HG03565 (cell line): ENCODE data around the gene MAP2K5.

Experiments
- ATAC-seq: cut with Tn5 transposase; IDR thresholded peaks from one replicate; pipeline ENCODE4 v1.9.1; 2021; ENCODE audit warnings: mild to moderate bottlenecking, moderate library complexity; ENCODE audit not compliant: unreplicated experiment

Gene MAP2K5

DNA sequence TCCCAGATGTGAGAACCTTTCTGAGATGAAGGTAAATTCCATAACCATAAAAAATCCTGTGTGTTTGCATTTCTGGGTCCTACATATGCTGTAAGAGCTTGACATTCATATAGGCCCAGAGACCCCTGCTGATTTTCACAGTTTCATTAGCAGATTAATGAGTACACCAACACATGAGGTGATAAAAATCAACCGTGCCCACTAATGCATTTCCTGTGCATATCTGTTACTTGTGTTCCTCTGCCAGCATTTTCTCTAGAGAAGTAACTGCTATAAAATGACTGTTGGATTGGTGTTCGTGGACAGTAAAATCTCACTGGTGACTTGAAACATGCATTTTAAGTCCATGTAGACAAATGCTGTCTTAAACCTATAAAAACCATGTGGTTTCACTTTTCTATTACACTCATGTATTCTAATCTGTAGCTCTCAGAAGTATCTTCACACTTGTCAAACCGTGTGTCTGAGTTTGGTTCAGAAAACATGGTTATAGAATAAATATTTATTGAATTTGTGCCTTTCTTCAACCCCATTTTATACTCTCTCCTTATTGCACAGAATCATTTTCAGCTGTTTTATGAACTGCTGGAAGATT is 14.6 kb downstream of the MAP2K5 start:
- no peak for ATAC-seq

DNA sequence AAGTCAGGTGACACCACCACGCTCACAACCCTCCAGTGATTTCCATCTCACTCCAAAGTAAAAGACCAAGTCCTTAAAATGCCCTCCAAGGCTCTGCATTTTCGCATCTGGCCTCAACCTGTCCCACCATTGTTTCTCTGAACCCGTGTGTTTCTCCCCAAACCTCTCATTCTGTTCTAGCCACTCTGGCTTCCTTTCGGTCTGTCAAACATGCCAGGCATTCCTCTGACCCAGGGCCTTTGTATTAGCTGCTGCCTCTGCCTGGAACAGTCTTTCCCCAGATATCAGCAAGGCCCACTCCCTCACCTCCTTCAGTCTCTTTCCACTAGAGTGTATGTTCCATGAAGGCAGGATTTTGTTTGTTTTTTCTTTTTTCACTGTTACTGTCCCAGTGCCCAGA is 16.0 kb downstream of the MAP2K5 start:
- no peak for ATAC-seq

DNA sequence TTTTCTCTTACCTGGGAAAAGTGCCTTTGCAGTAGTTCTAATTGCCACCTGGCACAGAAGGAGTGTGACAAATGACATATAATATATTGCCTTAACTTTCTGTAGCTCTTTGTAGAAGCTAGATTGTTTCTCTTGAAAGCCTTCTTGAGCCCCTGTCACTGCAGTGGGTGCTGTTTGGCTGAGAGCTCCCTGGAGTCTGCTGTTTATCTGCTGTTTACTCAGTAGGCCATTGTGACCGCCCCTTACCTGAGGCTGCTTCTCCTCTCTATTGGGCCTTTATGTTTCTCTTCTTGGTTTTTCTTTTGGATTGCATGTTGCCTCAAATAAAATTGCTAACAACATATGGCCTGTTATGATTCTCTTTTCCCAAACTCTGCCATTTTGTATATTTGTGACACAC is 16.7 kb downstream of the MAP2K5 start:
- ATAC-seq: no peak

DNA sequence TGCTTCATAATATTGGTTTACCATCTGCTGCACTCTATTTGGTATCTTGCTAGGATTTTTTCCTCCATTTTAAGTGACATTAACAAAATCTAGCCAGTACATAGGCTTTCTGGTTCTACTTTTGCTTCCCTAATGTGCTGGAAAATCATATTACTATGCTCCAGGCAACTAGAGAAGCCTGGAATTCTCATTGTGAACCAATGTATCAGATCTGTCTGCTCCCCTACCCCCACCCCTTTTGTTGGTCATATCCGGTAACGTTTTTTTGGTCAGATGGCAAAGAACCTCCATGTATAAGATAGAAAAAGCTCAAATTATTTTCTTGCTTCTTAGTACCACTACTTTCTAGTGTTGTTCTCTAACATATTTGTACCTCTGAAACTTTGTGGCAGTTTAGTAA is 17.1 kb downstream of the MAP2K5 start:
- no peak for ATAC-seq

DNA sequence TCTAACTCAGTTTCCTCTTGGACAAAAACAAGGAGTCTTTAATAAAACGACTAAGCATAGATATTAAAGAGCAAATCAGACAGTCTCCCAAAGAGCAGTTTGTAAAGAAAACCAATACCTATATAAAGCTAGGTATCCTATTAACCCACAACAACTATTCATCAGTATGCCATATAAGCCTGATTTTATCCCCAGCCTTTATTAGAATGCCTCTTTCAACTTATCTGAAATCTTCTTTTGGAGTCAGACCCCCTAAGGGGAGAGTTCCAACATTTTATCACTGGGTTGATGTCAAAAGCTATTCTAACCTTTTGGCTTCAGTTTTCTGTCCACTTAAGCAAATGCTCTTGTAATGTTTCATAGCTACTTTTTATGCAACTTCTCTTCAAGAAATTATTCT is 17.8 kb downstream of the MAP2K5 start:
- no peak for ATAC-seq

DNA sequence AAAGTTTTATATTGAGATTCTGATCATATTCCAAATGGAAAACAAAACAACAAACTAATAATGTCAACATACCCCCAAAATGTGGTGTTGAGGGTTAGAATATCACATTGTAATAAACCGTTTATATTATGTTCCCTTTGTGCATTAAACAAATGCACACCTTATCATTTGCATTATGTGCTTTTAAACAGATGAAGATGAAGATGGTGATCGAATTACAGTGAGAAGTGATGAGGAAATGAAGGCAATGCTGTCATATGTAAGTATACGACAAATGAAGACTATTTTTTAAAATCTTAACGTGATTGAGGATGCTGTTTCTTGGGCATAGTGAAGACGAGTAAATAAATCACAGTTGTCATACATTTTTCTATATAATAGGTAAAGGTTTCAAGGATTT is 20.6 kb downstream of the MAP2K5 start:
- no peak for ATAC-seq

DNA sequence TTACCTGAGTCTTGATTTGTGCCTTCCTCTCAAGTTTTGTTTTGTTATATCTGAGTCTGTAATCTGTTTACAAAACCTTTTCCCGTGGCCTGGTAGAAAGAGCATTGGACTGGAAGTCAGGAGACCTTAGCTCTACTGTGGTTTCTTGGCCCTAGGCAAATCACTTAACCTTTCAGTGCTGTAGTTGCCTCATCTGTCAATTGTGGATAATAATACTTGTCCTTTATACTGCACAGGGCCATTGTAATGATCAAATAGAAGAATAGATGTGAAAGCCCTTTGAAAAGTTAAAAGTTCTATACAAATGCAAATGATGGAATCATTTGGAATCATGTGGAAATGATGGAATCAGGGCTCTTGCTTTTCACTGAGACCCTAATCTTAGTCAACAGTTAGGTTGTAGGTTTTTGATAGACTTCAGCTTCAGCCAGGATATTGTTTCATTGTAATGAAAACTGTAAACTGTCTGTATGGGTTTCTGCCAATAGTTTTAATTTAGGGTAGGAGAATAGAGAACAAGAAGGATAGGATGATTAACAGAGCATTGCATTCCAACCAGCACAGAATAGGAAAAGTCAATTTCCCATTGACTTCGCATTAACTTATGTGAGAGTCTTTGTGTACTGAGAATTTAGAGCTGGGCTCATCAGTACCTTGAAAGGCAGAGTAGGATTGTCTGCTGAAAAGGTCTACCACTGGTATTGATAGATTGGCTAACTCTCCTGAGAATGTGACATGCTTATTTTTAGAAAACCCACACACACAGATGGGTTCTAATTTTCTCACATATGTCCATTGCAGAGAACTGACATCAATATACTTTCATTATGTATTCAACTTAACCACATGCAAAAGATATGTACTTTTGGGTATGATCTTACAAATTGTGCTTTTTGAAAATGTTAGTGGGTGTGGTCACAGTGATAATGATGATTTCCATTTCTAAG is 21.8 kb downstream of the MAP2K5 start:
- peak; percentile 94 for ATAC-seq

DNA sequence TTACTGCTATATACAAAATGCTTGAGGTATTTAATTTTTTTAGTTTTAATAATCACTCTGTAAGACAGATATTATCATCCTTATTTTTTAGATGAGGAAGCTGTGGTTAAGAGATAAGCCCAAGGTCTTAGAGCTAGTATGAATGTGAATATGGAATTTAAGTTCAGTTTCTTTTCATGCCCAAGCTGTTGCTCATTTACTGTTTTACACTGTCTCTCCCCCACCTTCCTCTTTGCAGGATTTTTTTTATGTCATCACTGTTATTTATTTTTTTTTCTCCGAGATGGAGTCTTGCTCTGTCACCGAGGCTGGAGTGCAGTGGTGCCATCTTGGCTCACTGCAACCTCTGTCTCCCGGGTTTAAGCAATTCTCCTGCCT is 22.5 kb downstream of the MAP2K5 start:
- peak; percentile 18 for ATAC-seq

DNA sequence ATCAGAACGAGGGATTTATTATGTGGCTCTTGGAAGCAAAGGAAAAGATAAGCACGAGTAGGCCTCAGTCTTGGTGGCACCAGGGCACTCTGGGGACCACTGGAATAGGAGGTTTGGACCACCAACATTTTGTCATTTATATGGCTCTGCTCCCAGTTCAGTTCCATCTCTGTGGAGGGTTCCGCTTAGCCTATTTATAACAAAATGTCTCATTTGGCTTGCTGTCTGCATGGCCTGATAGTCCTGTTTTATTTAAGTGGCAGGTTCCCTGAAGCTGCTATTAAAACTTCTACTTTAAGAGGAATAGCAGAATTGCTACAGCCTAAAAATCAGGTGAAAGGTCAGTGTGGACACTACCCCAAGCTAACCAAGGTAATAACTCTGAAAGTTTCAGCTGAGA is 27.2 kb downstream of the MAP2K5 start:
- ATAC-seq: no peak

DNA sequence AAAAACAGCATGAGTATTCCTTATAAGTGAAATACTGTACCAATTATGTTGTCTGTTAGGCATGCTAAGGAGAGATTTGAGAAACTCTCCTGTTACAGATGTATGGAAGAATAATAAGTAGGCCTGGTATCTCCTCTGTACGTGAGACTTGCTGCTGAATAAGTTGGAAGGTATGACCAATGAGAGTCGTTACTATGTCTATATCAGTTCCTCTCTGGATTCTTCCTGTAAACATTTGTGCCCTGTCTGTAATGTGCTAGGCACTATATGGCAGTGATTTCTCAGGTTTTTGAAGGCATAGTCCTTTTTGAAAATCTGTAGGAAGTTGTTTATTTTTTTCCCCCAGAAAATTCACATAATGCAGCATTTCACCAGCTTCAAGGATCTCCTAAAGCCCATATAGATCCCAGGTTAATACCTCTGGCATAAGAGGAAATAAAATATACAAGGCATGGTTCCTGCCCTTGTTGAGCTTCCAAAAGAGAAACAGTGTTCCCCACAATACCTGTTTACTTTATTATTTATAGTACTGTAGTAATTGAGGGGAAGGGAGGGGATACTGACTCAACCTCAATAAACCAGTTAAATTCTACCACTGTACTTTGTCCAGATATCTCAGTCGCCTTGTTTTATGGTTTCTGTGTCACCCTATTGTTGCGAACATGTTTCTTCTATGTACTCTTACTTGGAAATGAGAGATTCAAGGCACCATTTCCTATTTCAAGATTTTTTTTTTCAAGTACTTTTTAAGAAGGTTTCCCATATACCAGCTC is 28.6 kb downstream of the MAP2K5 start:
- no peak for ATAC-seq

DNA sequence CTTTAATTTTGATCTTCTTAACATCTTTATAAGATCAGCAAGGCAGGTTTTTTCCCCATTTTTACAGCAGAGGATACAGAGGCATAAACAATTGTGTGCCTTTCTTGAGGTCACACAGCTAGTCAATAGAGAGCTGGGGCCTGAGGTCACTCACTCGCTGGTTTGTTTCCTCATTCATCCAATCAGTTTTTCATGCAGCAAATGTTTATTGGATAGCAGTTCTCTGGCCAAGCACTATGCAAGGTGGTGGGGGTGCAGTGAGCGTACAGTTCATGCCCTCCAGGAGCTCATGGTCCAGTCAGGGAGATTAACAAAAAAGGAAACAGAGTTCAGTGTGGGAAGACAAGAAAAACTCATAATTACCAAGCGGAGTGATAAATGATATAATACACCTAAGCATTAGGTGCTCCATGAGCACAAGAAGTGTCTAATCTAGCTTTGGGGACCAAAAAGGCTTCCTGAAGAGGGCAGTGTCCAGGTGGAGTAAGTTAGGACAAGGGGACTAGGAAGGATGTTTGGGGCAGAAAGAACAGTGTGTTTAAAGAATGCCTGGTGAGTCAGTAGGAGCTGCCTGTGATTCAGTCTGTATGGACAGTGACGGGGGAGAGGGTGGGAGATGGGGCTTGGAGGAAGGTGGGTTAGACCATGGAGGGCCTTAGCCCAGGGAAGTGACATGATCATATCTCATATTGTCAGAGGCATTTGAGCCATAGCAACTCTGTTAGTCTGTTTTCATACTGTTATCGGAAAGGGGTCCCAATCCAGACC is 29.3 kb downstream of the MAP2K5 start:
- no peak for ATAC-seq

DNA sequence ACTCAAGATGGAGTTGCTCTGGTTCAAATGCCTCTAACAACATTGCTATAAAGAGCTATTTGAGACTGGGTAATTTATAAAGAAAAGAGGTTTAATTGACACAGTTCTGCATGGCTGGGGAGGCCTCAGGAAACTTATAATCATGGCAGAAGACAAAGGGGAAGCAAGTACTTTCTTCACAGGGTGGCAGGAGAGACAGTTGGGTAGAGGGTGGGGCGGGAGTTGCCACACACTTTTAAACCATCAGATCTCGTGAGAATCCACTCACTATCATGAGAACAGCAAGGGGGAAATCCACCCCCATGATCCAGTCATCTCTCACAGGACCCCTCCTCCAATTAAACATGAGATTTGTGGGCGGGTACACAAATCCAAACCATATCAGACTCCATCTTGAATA is 30.7 kb downstream of the MAP2K5 start:
- no peak for ATAC-seq

DNA sequence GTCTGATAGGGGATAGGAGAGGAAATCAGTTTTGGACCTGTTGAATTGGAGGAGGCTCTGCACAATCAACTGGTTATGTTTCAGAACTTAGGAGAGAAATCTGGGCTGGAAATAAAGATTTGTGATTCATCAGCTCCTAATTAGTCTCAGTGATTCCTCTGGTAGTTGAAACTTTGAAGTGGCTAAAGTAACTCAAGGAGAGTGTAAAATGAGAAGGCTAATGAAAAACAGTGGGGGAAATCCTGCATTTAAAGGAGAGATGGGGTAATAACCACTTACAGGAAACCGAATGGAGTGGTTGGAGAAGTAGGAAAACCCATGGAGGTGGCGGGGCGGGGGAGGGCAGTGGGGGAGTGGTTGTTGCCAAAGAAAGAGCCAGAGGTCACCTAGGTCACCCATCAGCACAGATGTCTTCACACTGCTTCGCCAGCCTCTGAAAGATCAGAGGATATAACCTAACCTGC is 32.6 kb downstream of the MAP2K5 start:
- no peak for ATAC-seq

DNA sequence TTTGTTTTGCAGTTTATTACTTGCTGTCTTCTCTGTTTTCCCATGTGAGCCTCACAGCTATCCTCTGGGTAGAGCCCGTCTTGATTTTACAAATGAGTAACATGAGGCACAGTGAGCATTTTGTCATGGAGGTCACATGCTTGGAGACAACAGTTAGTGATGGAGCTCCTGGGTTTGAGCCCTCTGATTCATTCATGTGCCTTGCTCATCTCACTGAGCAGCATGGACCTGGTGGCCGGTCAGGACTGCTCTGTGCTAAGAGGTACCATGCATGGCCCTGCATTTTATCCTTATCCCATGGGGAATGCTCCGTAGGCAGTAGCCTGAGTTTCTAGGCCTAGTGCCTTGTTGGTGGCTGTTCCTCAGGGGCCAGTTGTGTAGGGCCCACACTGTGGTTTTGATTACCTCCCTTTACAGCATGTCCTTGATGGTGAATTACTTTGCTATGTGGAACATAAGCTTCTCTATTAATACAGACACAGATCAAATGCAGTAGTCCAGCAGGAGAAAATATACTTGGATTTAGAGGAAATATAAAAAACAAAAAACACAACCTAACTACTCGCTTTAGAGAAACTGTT is 35.6 kb downstream of the MAP2K5 start:
- no peak for ATAC-seq

DNA sequence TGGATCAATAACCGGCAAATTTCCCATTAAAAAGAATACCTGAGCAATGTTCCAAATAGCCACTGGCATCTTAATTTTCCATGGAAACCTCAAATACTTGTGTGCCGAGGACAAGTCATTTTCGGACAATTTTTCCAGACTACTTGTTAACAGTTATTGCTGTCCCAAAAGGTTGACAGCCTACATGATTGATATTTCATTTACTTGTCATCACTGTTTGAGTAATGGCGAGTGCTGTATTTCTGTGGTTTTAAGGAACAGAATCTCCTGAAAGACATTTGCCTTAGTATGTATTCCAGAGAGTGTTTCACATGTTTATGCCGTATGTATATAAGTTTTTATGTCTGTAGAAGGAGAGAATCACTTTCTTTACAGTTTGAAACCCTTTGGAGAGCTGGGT is 36.7 kb downstream of the MAP2K5 start:
- no peak for ATAC-seq

DNA sequence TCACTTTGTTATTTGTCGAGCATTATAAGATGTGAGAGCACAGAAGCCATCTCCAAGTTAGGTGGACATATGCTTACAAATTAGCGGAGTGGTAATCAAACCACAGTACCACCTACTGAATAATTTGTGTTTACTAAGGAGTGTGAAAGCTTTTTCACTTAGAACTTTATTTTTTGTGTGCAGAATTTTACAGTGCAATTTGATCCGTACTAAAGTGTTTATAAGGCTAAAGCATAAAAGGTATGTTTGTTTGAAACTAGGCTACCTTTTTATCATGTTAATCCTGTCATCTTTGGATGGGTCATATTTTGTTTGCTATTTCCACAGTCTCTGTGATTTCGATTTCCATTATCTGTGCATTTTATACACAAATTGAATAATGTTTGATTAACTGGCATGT is 37.5 kb downstream of the MAP2K5 start:
- no peak for ATAC-seq

DNA sequence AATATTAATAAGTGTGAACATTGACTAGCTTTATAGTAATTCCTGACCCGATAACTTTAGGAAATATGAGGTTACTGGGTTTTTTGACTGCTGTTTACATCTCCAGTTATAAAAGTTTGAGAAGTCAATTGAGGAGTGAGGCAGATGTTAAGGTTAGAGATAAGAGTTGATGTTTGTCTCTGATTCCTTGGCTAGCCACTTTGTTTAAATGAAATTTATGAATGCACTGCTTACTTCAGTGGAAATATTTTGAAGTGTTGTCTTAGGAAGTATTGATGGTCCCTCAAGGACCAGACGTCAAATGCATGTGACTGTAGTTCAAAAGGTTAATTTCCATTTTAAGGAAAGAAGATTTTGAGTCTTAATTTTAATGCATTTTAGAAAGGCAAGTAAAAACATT is 41.7 kb downstream of the MAP2K5 start:
- ATAC-seq: no peak

DNA sequence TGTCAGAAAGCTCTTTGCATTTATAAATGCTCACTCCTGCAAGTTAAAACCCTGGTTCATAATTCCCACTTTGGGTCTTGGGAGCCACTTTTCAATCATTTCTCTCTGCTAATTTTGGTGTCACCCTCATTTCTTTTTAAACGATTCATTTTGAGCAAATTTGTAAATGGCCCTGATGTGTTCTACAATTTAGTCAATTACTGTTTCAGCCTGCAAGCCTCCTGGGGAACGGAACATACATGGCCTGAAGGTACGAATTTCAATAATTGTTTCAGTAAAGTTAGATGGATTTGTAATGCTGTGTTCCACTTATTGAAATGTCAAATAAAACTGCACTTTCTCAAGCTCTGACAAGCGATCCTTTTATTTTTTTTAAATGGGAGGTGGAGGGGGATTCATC is 43.2 kb downstream of the MAP2K5 start:
- ATAC-seq: no peak

DNA sequence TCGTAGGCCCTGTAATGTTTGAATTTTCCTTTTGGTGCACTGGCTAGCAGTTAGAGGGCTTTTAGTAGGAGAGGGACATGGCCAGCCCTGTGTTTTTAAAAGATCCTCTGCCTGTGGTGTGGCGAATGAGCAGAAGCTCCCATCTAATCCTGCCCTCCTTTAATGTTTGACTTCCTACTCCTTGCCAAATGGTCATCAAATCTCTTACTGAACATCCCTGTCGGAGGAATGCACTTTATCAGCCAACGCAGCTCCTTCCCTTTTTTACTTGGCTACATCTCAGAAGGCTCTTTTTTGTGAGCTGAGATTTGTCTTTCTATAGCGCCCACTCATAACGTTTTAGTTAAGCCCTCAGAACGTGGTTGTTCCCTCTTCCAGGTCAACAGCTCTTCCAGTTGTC is 44.8 kb downstream of the MAP2K5 start:
- no peak for ATAC-seq

DNA sequence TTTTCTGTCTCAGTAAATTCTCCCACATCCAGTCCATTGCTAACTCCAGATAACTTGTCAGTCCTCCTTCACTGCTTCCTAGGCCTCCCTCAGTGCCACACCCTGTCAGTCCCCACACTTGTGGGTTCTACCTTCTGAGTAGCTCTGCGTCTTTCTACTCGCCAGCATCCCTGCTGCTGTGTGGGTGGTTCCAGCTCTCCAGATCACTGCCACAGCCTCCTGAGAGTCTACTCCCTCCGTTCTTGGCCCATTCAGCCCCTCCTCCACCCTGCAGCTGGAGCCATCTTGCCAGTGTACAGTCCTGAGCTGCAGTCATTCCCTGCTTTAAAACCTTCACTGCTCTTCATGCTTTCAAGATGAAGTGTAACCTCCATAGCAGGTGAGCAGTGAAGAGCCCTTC is 45.3 kb downstream of the MAP2K5 start:
- ATAC-seq: no peak

DNA sequence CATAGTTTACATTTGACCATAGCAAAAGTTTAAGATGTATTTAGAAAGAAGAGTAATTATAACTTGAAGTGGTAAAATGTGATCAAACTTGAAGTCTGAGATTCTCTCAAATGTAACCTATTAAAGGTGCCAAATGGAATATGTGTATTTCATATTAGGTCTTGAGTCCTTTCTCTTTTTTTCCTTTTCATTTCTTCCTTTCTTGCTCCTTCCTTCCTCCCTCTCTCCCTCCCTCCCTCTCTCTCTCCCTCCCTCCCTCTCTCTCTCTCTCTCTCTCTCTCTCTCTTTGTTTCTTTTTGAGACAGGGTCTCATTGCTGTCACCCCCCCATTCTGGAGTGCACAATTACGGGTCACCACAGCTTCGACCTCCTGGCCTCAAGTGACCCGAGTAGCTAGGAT is 47.7 kb downstream of the MAP2K5 start:
- no peak for ATAC-seq
